Measurements from ENCODE around the gene ILF3. TPM values are rescaled to one million over a fixed set of nuclear protein-coding genes. Genes with fewer than 3 reads are reported as not detected.

The ILF3 gene
- polyA plus RNA-seq, 1 donor from 2014 or later: 106 TPM

GRCh38 chr19:10717356-10718204 lies 63.4 kb downstream of the ILF3 start, which contains the start of gene DNM2:
TSS of gene DNM2 (plus strand) at chr19:10718079. CDS start at chr19:10718243, 164 bp downstream.
- peaks cover 16 to 22% (median 19%) of the 10 kb centered on the region in 3 donors for H3K4me1 Mint-ChIP-seq
- no peaks in the 10 kb centered on the region for H3K36me3 Mint-ChIP-seq
- H3K27me3 Mint-ChIP-seq: no peaks in the 10 kb centered on the region
- no peaks in the 10 kb centered on the region for H3K9me3 Mint-ChIP-seq
- peak within 1 kb of the TSS; percentile 72 to 91 (median 90) for H3K27ac Mint-ChIP-seq
- peak within 1 kb of the TSS; percentile 87 to 97 (median 92) for H3K4me3 Mint-ChIP-seq

DNA sequence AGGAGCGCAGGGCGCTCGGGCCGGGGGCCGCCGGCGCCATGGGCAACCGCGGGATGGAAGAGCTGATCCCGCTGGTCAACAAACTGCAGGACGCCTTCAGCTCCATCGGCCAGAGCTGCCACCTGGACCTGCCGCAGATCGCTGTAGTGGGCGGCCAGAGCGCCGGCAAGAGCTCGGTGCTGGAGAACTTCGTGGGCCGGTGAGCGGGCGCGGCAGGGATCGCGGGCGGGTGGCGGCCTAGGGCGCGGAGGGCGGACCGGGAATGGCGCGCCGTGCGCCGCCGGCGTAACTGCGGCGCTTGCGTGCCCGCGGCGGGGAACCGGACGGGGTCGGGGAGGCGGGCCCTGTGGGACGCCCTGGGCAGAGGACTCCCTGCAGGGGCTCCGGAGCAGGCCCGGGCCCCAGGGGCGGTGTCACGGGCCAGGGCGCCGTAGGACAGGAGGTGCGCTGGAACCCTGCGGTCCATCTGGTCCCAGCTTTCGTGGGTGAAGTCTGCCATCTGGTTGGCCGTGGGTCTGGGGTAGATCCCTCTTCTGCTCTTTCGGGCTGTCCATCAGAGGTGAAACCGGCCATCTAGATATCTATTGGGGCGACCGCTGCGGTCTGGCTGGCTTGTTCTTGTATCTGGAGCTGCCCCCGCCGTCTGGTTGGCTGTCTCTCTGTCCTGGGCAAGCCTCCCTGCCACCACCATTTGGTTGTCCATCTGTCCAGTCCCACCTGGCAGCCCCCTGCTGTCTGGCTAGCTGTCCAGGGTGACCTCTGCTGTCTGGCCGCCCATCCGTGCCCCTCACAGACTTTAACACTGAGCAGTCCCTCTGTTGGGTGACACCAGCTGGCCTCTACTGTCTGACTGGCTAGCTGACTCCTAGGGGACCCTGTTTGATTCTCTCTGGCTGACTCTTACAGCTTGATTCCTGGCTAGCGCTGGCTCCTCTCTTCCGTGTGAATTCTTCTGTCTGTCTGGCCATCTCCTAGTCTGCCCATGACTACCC lies 64.4 kb downstream of the ILF3 start:
- H3K36me3 Mint-ChIP-seq: peaks cover under 1% of the 10 kb centered on the region
- H3K27me3 Mint-ChIP-seq: no peaks in the 10 kb centered on the region
- no peaks in the 10 kb centered on the region for H3K9me3 Mint-ChIP-seq
- H3K4me3 Mint-ChIP-seq: peak overlapping the region; percentile 87 to 97 (median 92)
- peaks cover 16 to 26% (median 22%) of the 10 kb centered on the region in 3 donors for H3K4me1 Mint-ChIP-seq
- H3K27ac Mint-ChIP-seq: peak overlapping the region; percentile 67 to 72 (median 69)

DNA sequence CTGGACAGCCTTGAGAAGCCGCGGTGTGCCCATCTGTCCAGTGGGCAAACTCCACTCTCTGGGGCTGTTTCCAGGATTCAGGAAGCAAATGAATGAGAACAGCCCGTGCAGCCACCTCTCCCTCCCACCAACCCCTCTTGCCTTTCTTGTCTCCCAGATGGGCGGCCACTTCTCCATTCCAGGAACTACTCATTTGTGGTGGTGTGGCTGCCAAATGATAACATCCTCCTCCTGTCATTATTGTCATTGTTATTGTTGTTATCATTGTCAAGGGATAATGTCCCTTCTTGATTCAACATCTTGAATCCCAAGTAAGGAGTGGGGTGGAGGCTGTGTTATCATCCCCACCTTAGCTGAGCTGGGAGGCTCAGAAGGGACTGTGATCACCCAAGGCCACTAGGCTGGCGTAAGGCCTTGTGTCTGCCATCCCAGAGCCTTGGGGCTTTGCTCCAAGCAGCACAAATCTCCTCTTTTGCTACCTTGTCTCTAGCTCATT lies 65.4 kb downstream of the ILF3 start:
- Mint-ChIP-seq H3K4me1 (peaks cover 17 to 32% (median 22%) of the 10 kb centered on the region in 3 donors), H3K27me3 (no peaks in the 10 kb centered on the region), H3K27ac (peak overlapping the region in 2 of 3 donors; percentile 27 to 36), H3K36me3 (peaks cover 2% of the 10 kb centered on the region), H3K9me3 (no peaks in the 10 kb centered on the region), H3K4me3 (peak overlapping the region; percentile 87 to 97 (median 92))

- Mint-ChIP-seq H3K27me3 (no peaks in the 10 kb centered on the region), H3K9me3 (no peaks in the 10 kb centered on the region), H3K4me1 (peaks cover 17 to 34% (median 27%) of the 10 kb centered on the region in 3 donors), H3K27ac (no peak overlapping the region), H3K36me3 (peaks cover 2% of the 10 kb centered on the region), H3K4me3 (peak overlapping the region in 2 of 4 donors; percentile 87 to 89)
These were observed 66.5 kb downstream of the ILF3 start for GRCh38 chr19:10720607-10721125.

- Mint-ChIP-seq H3K36me3 (peaks cover 2% of the 10 kb centered on the region), H3K27me3 (no peaks in the 10 kb centered on the region), H3K9me3 (no peaks in the 10 kb centered on the region), H3K4me1 (peaks cover 26 to 42% (median 30%) of the 10 kb centered on the region in 3 donors), H3K27ac (no peak overlapping the region), H3K4me3 (peak overlapping the region in 1 of 4 donors; percentile 43)
These were observed 69.4 kb downstream of the ILF3 start for GRCh38 chr19:10723591-10723990.

GRCh38 chr19:10724573-10725071 lies 70.5 kb downstream of the ILF3 start:
- Mint-ChIP-seq H3K4me3 (peak overlapping the region in 1 of 4 donors; percentile 43), H3K27me3 (no peaks in the 10 kb centered on the region), H3K27ac (peak overlapping the region in 1 of 3 donors; percentile 53), H3K4me1 (peaks cover 24 to 41% (median 32%) of the 10 kb centered on the region in 3 donors), H3K9me3 (no peaks in the 10 kb centered on the region), H3K36me3 (peaks cover 5% of the 10 kb centered on the region)

GRCh38 chr19:10725415-10725814 lies 71.3 kb downstream of the ILF3 start:
- H3K4me1 Mint-ChIP-seq: peaks cover 21 to 44% (median 31%) of the 10 kb centered on the region in 3 donors
- H3K9me3 Mint-ChIP-seq: no peaks in the 10 kb centered on the region
- H3K27ac Mint-ChIP-seq: peak overlapping the region in 1 of 3 donors; percentile 53
- no peak overlapping the region for H3K4me3 Mint-ChIP-seq
- peaks cover 5% of the 10 kb centered on the region for H3K36me3 Mint-ChIP-seq
- no peaks in the 10 kb centered on the region for H3K27me3 Mint-ChIP-seq

DNA sequence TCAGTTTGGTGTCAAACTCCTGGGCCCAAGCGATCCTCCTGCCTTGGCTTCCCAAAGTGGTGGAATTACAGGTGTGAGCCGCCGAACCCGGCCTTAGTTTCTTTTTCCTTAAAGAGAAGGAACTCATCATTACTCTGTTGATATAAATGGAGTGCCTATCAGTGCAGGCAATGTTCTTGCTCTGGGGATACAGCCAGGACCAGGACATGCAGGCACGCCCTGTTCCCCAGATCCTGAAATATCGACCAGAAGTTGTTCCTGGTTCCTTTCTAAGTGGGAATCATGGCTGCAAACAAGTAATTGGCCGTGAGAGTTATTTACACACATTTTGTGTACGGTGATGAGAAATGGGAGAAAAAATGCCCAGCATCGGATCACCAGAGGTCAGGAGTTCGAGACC lies 72.1 kb downstream of the ILF3 start:
- peaks cover 23 to 47% (median 31%) of the 10 kb centered on the region in 3 donors for H3K4me1 Mint-ChIP-seq
- no peaks in the 10 kb centered on the region for H3K9me3 Mint-ChIP-seq
- H3K27ac Mint-ChIP-seq: no peak overlapping the region
- H3K27me3 Mint-ChIP-seq: no peaks in the 10 kb centered on the region
- H3K4me3 Mint-ChIP-seq: no peak overlapping the region
- peaks cover 5% of the 10 kb centered on the region for H3K36me3 Mint-ChIP-seq

GRCh38 chr19:10727685-10728201 lies 73.6 kb downstream of the ILF3 start:
- H3K4me3 Mint-ChIP-seq: peak overlapping the region in 2 of 4 donors; percentile 25 to 62
- H3K27ac Mint-ChIP-seq: peak overlapping the region in 2 of 3 donors; percentile 61 to 69
- no peaks in the 10 kb centered on the region for H3K27me3 Mint-ChIP-seq
- H3K36me3 Mint-ChIP-seq: peaks cover 5% of the 10 kb centered on the region
- H3K9me3 Mint-ChIP-seq: no peaks in the 10 kb centered on the region
- peaks cover 28 to 46% (median 31%) of the 10 kb centered on the region in 3 donors for H3K4me1 Mint-ChIP-seq

GRCh38 chr19:10729411-10729810 lies 75.3 kb downstream of the ILF3 start:
- peak overlapping the region in 1 of 3 donors; percentile 64 for H3K27ac Mint-ChIP-seq
- H3K9me3 Mint-ChIP-seq: no peaks in the 10 kb centered on the region
- peak overlapping the region in 2 of 4 donors; percentile 52 to 86 for H3K4me3 Mint-ChIP-seq
- H3K4me1 Mint-ChIP-seq: peaks cover 24 to 37% (median 29%) of the 10 kb centered on the region in 3 donors
- peaks cover 3% of the 10 kb centered on the region for H3K36me3 Mint-ChIP-seq
- no peaks in the 10 kb centered on the region for H3K27me3 Mint-ChIP-seq

- Mint-ChIP-seq H3K4me3 (peak overlapping the region in 3 of 4 donors; percentile 29 to 87 (median 66)), H3K9me3 (no peaks in the 10 kb centered on the region), H3K4me1 (peaks cover 24 to 35% (median 25%) of the 10 kb centered on the region in 3 donors), H3K36me3 (peaks cover 3% of the 10 kb centered on the region), H3K27me3 (no peaks in the 10 kb centered on the region), H3K27ac (peak overlapping the region; percentile 80 to 98 (median 97))
These were observed 76.8 kb downstream of the ILF3 start for GRCh38 chr19:10730932-10731331.

GRCh38 chr19:10735741-10736140 lies 81.6 kb downstream of the ILF3 start:
- H3K27ac Mint-ChIP-seq: peak overlapping the region in 1 of 3 donors; percentile 82
- no peaks in the 10 kb centered on the region for H3K9me3 Mint-ChIP-seq
- peaks cover 3% of the 10 kb centered on the region for H3K36me3 Mint-ChIP-seq
- peaks cover 29 to 38% (median 32%) of the 10 kb centered on the region in 3 donors for H3K4me1 Mint-ChIP-seq
- no peaks in the 10 kb centered on the region for H3K27me3 Mint-ChIP-seq
- H3K4me3 Mint-ChIP-seq: peak overlapping the region in 1 of 4 donors; percentile 17

GRCh38 chr19:10736189-10736588 lies 82.0 kb downstream of the ILF3 start:
- Mint-ChIP-seq H3K36me3 (peaks cover 3% of the 10 kb centered on the region), H3K9me3 (no peaks in the 10 kb centered on the region), H3K27ac (peak overlapping the region in 1 of 3 donors; percentile 82), H3K27me3 (no peaks in the 10 kb centered on the region), H3K4me3 (peak overlapping the region in 1 of 4 donors; percentile 71), H3K4me1 (peaks cover 33 to 38% (median 35%) of the 10 kb centered on the region in 3 donors)

Data from IgD-negative memory B cell (primary cell).